Bronchial epithelial cell (primary cell): Measurements from ENCODE around the gene NPM1. TPM values are rescaled to one million over a fixed set of nuclear protein-coding genes. Genes with fewer than 3 reads are reported as not detected.

ENCODE experiments used
- DNase-seq: peaks from one replicate; pipeline ENCODE4 v3.0.0-alpha.2; 2010; ENCODE audit warnings: low read depth
- FAIRE-seq: peaks from 2 replicates; lab custom pipeline; 2011; peaks lifted over from hg19 to GRCh38; lab: Jason Lieb, UNC
- H3K27me3 ChIP-seq: 2 replicates; pipeline ENCODE4 v1.5.1; 2011; ENCODE audit warnings: low read length; ENCODE audit not compliant: control insufficient read depth, insufficient read depth
- H3K36me3 ChIP-seq: 2 replicates; pipeline ENCODE4 v1.5.1; 2011; ENCODE audit warnings: low read length; ENCODE audit not compliant: control insufficient read depth, insufficient read depth
- H3K4me3 ChIP-seq: 2 replicates; pipeline ENCODE4 v1.5.1; 2011; ENCODE audit warnings: mild to moderate bottlenecking, low read depth, low read length, control low read depth
- total RNA-seq: library from RNA; depleted of rRNA; stranded (reverse); fragments of >200 nt; gene quantifications from 2 replicates; pipeline ENCODE4 v1.2.1, GENCODE V29; 2014
- TF ChIP-seq, protein P1 (sequence below): IDR thresholded peaks from 2 replicates; pipeline ENCODE4 v1.5.1; 2011; ENCODE audit warnings: mild to moderate bottlenecking, moderate library complexity, low read length, control low read depth, inconsistent platforms; ENCODE audit not compliant: insufficient read depth, severe bottlenecking

The NPM1 gene
- total RNA-seq, 1 donor from 2014 or later = 2,049 TPM

DNA sequence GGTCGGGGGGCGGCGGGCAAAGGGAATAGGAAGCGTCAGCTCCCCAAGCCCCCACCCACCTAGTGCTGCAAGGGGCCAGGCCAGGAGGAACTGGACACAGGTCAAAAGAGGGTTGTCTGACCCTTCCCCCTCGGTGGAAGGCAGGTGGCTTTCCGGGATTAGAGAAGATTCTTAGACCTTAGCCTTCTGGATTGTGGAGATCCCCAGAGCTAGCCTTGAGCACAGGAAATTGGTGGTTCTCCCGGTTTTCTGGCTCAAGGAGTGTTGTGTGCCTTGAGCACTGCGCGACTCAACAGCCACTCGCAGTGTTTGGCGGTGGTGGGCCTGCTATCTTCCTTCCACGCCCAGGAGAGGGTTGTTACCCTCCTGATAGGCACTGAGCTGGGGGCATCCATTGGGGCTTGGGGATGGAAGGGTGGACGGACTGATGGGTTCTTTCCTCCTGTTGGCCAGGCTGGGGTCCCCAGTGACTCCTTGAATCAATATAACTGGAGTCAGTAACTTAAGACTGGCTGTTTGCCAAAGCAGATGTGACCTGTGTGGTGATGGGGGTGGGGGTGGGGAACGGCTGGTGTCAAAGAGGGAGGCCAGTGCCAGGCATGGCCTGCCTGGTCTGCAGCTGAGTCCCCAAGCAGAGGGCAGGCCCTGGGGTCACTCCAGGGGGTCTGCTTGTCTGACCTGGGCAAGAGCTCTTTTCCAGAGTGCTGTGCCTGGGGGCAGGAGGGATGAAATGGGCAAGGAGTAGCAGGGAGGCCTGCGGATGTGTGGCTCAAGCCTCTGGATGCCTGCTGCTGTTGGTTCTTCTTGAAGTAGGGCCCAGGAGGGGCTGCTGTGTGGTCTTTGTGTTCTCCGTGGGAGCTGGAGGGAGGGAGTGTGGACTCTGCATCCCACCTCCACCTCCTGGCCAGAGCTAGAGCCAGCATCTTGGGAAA is 33.9 kb downstream of the NPM1 start:
- H3K36me3 ChIP-seq = no peaks in the 10 kb centered on the region
- H3K4me3 ChIP-seq = no peak overlapping the region
- peaks cover 16% of the 10 kb centered on the region for H3K27me3 ChIP-seq
- TF ChIP-seq, protein P1, sequence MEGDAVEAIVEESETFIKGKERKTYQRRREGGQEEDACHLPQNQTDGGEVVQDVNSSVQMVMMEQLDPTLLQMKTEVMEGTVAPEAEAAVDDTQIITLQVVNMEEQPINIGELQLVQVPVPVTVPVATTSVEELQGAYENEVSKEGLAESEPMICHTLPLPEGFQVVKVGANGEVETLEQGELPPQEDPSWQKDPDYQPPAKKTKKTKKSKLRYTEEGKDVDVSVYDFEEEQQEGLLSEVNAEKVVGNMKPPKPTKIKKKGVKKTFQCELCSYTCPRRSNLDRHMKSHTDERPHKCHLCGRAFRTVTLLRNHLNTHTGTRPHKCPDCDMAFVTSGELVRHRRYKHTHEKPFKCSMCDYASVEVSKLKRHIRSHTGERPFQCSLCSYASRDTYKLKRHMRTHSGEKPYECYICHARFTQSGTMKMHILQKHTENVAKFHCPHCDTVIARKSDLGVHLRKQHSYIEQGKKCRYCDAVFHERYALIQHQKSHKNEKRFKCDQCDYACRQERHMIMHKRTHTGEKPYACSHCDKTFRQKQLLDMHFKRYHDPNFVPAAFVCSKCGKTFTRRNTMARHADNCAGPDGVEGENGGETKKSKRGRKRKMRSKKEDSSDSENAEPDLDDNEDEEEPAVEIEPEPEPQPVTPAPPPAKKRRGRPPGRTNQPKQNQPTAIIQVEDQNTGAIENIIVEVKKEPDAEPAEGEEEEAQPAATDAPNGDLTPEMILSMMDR = no peak
- DNase-seq (no peak), FAIRE-seq (no peak)

- DNase-seq = no peak
- no peak for FAIRE-seq
- TF ChIP-seq, protein P1 = no peak
- Histone ChIP-seq H3K36me3 (no peaks in the 10 kb centered on the region), H3K27me3 (peaks cover 16% of the 10 kb centered on the region), H3K4me3 (no peak overlapping the region)
Observed at GRCh38 chr5:171422495-171422894, 34.8 kb downstream of the NPM1 start.

- FAIRE-seq = no peak
- Histone ChIP-seq H3K27me3 (peaks cover 16% of the 10 kb centered on the region), H3K36me3 (no peaks in the 10 kb centered on the region), H3K4me3 (no peak overlapping the region)
- TF ChIP-seq, protein P1 = no peak
- no peak for DNase-seq
Observed at GRCh38 chr5:171422902-171423663, 35.4 kb downstream of the NPM1 start.

- peaks cover 12% of the 10 kb centered on the region for H3K27me3 ChIP-seq
- H3K4me3 ChIP-seq = no peak overlapping the region
- DNase-seq (no peak), FAIRE-seq (no peak)
- TF ChIP-seq, protein P1 = no peak
- H3K36me3 ChIP-seq = no peaks in the 10 kb centered on the region
Observed at GRCh38 chr5:171424726-171425125, 37.1 kb downstream of the NPM1 start.

- DNase-seq (no peak), FAIRE-seq (no peak)
- TF ChIP-seq, protein P1 = no peak
- Histone ChIP-seq H3K36me3 (no peaks in the 10 kb centered on the region), H3K4me3 (no peak overlapping the region), H3K27me3 (peaks cover 9% of the 10 kb centered on the region)
Observed at GRCh38 chr5:171425596-171426244, 38.1 kb downstream of the NPM1 start.
